Measurements from ENCODE around the gene LYL1.
A peak's percentile ranks its signal among the peaks of the same experiment; 100 is the strongest.

The LYL1 gene

GRCh38 chr19:13091400-13092157 is 11.1 kb downstream of the LYL1 start:
- no peak for DNase-seq

- DNase-seq, result no peak
Observed at GRCh38 chr19:13090511-13091231, 12.0 kb downstream of the LYL1 start.

- no peak for DNase-seq
Observed at GRCh38 chr19:13089857-13090507, 12.7 kb downstream of the LYL1 start.

DNA sequence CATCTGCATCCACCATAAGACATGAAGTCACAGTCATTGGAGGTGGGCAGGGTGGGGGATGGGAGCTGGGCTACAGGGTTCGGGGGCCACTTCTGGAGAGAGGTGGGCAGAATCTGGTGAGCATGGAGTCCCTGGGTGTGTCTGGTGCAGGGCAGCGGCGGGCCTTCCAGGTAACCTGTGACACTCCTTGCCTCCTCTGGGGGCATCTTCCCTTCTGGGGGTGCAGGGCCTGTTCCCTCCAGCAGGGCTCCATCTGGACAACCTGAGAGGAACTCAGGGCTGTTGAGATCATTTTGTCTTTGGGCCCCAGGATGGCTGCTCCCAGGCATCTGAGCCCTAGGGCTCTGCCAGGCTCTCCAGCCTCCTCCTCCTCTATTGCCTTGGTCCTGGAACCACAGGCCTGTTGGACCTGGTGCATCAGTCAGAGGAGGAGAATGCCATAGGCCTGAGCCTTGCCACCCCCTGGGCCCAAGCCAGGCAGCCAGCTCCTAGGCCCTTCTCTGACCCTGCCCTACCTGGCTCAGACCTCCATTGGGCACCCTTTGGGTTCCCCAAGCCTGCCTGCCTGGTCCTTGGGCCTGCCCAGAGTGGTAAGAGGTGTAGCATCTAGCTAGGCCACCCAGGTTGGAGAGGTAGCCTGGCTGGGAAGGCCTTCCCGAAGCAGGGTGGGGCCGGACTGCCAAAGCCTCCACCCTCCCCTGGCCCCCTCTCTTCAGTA is 13.4 kb downstream of the LYL1 start:
- no peak for DNase-seq

GRCh38 chr19:13087795-13088537 is 14.7 kb downstream of the LYL1 start:
- no peak for DNase-seq

GRCh38 chr19:13087295-13087694 is 15.4 kb downstream of the LYL1 start:
- no peak for DNase-seq

DNA sequence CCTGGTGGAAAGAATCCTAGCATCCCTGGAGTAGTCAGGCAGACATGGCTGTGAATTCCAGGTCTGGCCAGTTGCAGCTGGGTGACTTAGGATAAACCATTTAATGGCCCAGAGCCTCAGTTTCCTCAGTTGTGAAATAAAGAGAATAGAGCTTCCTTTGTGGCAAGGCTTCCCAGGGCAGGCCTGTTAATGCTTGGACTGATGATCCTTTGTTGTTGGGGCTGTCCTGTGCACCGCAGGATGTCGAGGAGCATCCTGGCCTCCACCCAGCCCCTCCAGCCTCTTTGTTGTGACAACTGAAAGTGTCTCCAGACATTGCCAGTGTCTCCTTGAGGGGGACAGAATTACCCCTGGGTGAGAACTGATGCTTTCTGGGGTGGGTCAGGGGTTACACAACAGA is 16.3 kb downstream of the LYL1 start:
- DNase-seq, result no peak

DNA sequence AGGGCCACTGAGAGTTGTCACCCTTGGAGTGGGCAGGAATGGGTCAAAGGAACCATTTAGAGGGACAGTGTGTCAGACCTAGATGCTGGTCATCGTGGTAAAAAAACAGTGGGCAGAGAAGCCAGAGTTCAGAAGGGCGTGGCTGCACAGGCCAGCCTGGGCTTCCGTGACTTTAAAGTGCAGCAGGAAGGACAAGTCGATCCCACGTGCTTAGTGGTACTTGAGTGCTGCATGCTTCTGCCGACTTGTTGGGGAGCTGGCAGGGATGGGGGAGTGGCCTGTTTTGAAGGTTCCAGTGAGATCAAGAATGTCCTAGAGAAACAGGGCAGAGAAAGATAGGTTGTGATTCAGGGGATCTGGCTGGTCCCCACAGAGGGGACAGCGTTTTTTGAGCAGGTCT is 17.0 kb downstream of the LYL1 start:
- no peak for DNase-seq

DNA sequence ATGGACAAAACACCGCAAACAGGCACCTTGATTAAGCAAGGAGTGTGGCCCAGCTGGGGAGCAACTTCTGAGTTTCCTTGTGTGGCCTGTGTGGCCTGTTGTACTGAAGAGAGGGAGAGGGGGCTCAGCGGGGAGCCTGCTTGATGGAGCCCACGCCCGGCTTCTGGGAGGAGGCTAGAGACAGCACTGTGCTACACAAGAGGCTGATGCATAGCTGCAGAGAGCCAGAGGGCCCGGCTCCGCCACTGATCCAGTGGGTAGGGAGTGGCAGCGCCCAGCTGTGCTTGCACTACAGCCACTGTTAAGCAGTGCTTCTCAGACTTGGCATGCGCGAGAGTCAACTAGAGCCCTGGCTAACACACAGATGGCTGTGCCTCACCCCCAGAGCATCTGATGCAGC is 19.0 kb downstream of the LYL1 start:
- DNase-seq, result peak; percentile 19

GRCh38 chr19:13083008-13083404 is 19.7 kb downstream of the LYL1 start:
- no peak for DNase-seq

DNA sequence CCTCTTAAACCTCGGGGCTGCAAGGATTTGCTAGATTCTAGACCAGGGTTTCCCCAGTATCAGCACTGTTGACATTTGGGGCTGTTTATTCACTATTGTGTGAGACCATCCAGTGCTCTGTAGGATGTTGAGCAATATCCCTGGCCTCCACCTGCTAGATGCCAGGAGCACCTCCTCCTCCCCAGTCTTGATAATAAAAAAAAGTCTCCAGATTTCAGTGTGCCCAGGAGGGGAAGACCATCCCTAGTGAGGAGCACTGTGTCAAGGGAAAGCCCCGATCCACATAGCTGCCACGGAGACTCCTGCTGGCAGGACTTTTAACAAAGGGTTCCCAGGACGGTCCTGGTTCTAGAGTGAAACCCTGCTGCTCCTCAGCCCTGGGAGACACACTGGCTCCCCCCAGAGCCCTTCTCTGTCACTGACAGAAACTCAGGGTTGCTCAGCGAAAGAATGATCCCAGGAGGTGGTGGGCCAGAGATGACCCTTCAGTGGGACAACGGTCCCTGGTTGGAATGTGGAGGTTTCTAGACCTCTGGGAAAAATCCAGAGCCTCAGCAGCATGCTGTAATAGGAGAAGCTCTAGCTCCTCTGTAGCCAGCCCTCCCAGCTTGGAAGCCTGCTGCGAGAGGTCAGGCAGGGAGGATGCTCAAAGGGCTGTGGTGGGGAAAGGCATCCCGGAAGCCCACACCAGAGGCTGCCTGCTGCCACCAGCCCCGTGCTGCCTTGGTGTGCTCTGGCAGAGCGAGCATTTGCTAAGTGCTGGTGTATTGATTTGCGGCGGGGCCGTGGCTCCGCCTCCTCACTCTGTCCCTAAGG is 20.3 kb downstream of the LYL1 start:
- peak; percentile 29 for DNase-seq

DNA sequence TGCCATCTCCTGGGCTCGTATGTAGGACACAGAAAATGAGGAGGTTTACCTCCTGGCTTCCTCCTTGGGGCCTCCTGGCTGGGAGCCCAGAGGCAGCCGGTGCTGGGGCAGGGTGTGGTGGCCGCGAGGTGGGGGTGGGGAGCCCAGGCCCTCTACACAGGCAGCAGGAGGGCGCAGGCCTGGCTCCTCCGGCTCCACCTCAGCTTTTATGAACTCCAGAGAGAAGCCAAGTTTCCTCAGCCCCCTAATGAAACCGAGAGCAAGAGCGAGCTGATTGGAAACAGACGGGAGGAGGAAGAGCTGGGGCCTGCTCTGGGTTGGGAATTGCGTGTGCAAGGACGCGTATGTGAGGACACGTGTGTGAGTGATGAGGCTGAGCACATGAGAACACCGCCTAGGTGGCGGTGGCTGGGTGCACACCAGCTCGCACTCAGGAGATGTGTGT is 23.1 kb downstream of the LYL1 start:
- no peak for DNase-seq

DNA sequence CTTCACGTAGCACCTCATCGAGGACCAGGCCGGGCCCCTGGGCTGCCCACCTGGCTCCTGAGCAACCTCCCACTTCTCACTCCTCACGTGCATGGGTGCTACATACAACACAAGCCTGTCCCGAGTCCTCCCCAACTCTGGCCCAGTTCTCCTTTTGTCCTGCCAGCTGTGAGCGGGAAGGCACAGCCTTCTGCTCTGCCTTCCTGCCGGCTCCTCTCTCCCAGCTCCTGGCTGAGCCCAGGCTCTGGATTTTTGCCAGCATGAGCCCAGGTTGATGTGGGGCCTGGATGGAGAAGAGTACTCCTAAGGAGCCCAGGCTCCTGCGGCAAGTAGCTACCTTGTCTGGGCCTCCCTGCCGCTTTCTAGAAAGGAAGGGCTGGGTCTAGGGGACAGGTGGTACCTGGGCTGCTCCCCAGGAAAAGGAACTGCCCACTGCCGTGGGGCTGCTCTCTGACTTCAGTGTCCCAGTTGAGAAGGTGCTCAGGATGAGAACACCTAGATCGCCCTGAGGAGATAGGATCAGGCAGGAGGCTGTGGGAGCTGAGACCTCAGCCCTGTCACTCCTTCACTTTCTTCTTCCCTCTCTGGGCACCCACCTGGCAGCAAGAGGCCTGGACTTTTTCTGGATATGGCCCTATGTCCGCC is 23.6 kb downstream of the LYL1 start:
- no peak for DNase-seq

GRCh38 chr19:13078381-13078780 is 24.3 kb downstream of the LYL1 start:
- DNase-seq, result no peak

GRCh38 chr19:13077240-13077639 is 25.4 kb downstream of the LYL1 start:
- DNase-seq, result no peak

- DNase-seq, result no peak
Observed at GRCh38 chr19:13076787-13077186, 25.9 kb downstream of the LYL1 start.

- no peak for DNase-seq
Observed at GRCh38 chr19:13076320-13076719, 26.3 kb downstream of the LYL1 start.

- no peak for DNase-seq
Observed at GRCh38 chr19:13074378-13074777, 28.3 kb downstream of the LYL1 start.

DNA sequence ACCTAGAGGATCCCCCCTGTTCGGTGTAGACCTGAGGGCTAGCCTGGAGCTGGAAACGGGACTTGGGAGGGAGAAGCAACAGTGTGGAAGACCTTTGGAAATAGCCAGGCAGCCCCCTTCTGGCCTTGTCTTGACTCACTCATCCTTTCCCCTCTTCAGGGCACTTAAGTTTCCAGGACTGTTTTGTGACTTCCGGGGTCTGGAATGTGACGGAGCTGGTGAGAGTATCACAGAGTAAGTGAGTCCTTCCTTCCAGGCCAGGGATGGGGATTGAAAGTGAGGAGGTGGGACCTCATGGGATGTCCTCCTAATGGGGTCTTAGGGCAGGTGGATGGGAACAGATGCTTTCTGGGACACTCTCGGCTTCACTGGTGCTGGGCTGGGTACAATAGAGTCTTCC is 29.4 kb downstream of the LYL1 start:
- no peak for DNase-seq

DNA sequence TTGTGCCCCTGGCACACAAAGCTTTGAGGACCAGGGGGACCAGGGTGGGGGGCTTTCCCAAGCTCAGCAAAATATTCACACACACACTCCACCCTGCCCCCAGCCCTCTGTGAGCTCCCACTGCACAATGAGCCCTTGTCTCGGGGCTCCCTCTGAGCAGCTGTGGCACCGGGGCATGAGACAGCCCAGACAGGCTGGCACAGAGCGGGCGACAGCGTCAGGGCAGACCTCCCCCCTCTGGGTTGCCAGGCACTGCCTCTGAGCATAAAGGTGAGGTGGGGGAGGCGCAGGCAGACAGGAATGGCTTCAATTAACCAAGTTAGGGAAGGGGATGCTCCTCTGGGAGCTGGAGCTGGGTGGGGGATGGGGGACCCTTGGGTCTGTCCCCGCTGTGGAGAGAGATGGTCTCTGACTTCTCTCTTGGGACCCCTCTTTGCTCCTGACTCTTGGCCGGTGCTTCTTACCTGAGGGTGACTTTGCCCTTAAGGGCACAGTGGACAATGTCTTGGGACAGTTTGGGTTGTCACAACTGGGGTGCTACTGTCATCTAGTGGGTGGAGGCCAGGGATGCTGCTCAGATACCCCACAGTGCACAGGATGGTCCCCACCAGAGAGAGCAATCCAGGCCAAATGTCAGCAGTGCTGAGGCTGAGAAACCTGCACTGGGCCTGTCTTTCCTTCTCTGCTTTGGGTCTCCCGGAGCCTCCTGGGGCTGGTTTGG is 30.3 kb downstream of the LYL1 start:
- DNase-seq, result no peak

All from NCI-H187 treated with DMSO at 0.1 percent for 48 hours (cell line).